Stimulated activated CD4-positive, alpha-beta T cell treated with anti-CD3 and anti-CD28 coated beads, TNF-alpha, amount 100 ng/mL, for 4 hours (primary cell): ENCODE measurements around the gene STRIP2.
"Not testable (repeated sequence)": the region's sequence is repeated elsewhere in the genome, so short reads cannot be mapped to it uniquely, and the experiment has no call there.

Source experiments
- DNase-seq, 3 experiments: peaks; one replicate each; pipeline ENCODE4 v3.0.0-alpha.2; 2020; ENCODE audit warnings: low read depth in 3 of 3

STRIP2 gene

GRCh38 chr7:129530795-129531391 is 96.7 kb downstream of the STRIP2 start:
- no peak for DNase-seq

- DNase-seq, result no peak
Measured at GRCh38 chr7:129531721-129532120, 97.5 kb downstream of the STRIP2 start.

DNA sequence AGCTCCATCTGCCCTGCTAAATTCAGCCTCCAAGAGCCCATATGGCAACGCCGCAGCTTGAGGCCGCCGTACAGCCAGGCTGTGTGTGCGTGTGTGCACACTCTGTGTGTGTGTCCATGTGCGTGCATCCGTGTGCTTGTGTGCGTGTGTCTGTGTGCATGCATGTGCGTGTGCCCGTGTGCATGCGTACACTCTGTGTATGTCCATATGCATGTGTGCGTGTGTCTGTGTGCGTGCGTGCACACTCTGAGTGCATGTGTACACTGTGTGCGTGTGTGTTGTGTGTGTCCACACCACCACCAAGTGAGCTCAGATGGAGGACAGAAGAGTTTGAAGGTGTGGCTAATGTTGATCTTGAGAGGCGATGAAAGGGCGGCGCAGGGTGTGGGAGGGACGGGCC is 98.1 kb downstream of the STRIP2 start:
- no peak for DNase-seq

- DNase-seq, result not testable (repeated sequence)
Measured at GRCh38 chr7:129534558-129535274, 100.5 kb downstream of the STRIP2 start.

DNA sequence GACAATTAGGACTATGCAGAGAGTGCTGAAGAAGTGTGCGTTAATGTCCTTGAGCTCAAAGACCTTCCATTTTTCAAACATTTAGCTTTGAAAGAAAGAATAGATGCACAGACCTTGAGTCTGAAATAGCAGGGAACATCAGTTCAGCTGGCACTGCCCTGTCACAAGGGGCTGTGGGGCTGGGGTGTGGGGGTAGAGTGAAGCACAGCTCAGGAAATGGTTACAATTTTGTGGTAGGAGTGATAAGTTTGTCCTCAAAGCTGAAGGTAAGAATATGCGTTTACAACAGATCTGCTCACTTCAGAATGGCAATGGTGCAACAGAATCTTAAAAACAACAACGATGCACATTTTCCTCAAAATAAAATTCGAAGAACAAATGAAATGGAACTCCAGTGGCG is 101.7 kb downstream of the STRIP2 start:
- no peak for DNase-seq

- no peak for DNase-seq
Measured at GRCh38 chr7:129536323-129536722, 102.1 kb downstream of the STRIP2 start.
